Cardiac fibroblast (primary cell): ENCODE results near the gene PLXNA4.

ENCODE experiments used
- DNase-seq, 2 donors: peaks; one replicate each; pipeline versions ENCODE4 v3.0.0 to v3.0.0-alpha.2; 2010; ENCODE audit warnings: low read depth in 2 of 2
- H3K4me3 ChIP-seq, 2 donors: replicated peaks in 1 of 2; 1 replicate in 1 of 2; 2 replicates in 1 of 2; pipeline ENCODE4 v1.5.1; 2011; ENCODE audit warnings: low read depth in 2 of 2, low read length in 2 of 2, mild to moderate bottlenecking in 2 of 2, moderate library complexity in 1 of 2
- TF ChIP-seq, protein P1 (sequence below): IDR thresholded peaks from one replicate; pipeline ENCODE4 v1.5.1; 2011; ENCODE audit warnings: low read depth, mild to moderate bottlenecking, low read length, inconsistent platforms

Gene PLXNA4

DNA sequence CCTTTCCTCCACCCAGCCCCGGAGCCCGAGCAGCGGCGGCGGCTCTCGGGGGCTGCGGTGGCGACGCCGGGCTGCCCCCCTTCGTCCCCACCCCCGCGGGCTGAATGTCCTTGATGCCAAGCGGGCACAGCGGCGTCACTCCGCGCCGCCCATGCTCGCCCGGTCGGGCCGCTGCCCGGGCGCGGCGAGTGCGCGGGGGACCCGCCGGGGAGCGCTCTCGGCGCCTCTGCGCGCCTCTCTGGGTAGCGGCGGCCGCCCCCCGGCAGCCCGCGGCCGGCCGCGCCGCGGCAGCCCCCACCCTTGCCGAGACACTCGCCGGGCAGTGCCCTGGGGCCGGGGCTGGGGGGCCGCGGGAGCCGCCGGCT is 433 bp upstream of the PLXNA4 start:
- TF ChIP-seq, protein P1, sequence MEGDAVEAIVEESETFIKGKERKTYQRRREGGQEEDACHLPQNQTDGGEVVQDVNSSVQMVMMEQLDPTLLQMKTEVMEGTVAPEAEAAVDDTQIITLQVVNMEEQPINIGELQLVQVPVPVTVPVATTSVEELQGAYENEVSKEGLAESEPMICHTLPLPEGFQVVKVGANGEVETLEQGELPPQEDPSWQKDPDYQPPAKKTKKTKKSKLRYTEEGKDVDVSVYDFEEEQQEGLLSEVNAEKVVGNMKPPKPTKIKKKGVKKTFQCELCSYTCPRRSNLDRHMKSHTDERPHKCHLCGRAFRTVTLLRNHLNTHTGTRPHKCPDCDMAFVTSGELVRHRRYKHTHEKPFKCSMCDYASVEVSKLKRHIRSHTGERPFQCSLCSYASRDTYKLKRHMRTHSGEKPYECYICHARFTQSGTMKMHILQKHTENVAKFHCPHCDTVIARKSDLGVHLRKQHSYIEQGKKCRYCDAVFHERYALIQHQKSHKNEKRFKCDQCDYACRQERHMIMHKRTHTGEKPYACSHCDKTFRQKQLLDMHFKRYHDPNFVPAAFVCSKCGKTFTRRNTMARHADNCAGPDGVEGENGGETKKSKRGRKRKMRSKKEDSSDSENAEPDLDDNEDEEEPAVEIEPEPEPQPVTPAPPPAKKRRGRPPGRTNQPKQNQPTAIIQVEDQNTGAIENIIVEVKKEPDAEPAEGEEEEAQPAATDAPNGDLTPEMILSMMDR: no peak
- no peak for DNase-seq
- peak overlapping the region; percentile 13 to 80 for H3K4me3 ChIP-seq

DNA sequence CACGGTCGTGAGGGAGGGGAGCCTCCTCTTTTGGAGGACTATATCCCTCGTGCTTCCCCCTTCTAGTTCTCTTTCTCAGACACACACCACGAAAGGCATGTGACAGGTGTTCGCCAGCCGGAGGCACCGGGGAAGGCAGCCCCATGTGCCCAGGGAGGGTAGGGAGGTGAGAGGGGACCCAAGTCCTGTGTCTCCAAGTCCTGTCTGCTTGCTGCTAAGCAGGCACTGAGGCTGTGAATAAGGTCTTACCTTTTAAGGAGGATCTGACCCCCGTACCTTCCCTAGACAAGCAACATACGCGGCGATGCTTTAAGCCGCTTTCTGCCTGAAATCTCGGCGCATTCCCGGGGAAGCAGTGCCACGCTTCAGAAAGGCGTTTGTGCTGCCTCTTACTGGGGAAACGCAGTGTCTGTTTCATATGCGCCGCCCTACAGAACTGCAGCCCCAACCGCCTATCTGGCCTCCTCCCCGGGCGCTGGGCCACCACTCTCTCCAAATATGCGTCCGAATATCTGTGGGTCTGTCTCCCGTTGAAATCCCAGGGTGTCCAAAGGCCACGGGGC is 770 bp downstream of the PLXNA4 start:
- DNase-seq: peak; percentile 43 to 76
- TF ChIP-seq, protein P1: peak; percentile 4
- H3K4me3 ChIP-seq: peak overlapping the region in 1 of 2 donors; percentile 80

DNA sequence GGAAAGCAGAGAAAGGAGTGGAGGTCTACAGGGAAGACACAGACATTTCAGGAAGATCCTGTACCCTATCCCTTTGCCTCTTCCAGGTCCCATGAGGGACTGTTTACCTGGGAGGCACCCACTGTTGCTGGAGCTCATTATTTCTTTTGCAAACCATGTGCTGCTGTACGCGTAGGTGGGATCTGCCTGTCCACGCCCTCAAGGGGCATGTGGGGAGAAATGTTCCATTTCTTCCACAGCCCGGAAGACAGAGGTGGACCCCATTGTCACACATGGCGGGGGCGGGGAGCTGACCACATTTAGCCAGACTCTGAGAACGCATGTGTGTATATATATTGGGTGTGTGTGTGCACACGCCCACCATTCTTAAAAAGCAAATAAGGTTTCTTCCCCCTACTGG is 2.0 kb downstream of the PLXNA4 start:
- TF ChIP-seq, protein P1: no peak
- DNase-seq: no peak
- H3K4me3 ChIP-seq: no peak overlapping the region

DNA sequence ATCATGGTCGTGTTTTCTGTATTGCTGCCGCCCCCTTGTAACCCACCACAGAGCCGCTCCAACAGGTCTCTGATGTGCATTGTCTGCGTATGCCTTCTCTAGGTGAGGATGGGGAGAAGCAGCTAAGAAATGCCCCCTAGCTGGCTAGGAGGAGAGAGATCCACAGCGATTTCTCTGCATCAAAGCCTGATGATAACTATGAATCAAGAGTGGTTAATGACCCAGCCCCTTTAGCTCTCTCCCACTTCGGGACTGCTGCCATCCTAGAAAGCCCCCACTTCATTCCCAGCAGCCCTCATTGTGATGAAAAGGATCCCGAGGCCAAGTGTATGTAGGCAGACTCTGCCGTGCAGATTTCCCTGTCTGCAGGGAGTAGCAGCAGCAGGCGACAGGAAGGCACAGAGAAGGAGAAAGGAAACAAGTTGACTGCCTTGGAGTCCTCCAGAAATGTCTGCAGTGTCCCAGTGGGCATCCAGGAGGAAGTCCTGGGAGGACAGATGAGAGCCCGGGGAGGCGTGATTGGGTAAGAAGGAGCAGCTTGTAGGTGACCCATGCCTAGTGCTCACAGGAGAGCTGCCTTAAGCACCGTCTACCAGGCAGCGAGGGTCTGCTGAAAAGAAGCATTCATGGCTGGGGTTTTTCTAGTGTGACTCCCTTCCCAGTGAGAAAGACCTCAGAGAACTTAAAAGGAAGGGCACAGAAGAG is 2.9 kb downstream of the PLXNA4 start:
- no peak for DNase-seq
- TF ChIP-seq, protein P1: no peak
- no peak overlapping the region for H3K4me3 ChIP-seq

DNA sequence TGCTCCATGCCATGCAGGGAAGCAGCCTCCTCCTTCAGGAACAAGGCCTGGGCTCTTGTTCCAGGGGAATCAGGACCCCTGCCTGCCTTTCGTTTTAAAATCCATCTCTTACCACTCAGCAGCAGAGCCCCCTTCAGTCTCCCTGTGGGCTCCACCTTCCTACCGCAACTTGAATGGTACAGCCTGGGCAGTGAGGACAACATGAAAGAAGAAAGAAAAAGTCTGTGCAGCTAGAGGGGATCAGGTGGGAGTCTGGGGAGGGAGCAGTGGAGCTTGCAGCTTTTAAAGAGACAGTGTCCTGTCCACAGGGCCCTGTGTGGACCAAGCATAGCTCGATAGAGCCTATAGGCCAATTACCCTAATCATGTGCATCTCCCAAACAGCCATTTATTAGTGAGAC is 3.7 kb downstream of the PLXNA4 start:
- DNase-seq: no peak
- TF ChIP-seq, protein P1: no peak

DNA sequence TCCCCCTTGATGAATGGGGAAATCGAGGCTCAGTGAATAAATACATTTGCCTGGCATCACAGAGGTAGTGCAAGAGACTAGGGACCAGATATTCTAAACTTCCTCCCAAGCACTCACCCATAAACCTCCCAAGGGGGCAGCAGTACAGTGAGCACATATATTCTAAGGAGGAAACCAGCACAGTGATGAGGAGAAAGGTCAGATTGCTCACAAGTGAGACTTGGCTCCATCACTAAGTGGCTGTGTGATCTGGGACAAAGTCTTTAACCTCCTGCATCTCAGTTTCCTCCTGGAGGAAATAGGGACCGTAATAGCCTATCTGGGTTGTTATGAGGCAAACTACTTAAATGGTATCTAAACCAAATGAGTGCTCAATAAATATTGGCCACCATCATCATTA is 4.3 kb downstream of the PLXNA4 start:
- TF ChIP-seq, protein P1: no peak
- DNase-seq: no peak
- no peak overlapping the region for H3K4me3 ChIP-seq

More for the DNA sequence above, 3.7 kb downstream of the PLXNA4 start:
- H3K4me3 ChIP-seq: no peak overlapping the region
